Measurements from ENCODE around the gene PCDHA7. TPM values are rescaled to one million over a fixed set of nuclear protein-coding genes. Genes with fewer than 3 reads are reported as not detected.
"Not testable (repeated sequence)": the region's sequence is repeated elsewhere in the genome, so short reads cannot be mapped to it uniquely, and the experiment has no call there.

The PCDHA7 gene
- total RNA-seq, 4 donors from 2014 or later, result 0.17 to 1.0 (median 0.37) TPM

DNA sequence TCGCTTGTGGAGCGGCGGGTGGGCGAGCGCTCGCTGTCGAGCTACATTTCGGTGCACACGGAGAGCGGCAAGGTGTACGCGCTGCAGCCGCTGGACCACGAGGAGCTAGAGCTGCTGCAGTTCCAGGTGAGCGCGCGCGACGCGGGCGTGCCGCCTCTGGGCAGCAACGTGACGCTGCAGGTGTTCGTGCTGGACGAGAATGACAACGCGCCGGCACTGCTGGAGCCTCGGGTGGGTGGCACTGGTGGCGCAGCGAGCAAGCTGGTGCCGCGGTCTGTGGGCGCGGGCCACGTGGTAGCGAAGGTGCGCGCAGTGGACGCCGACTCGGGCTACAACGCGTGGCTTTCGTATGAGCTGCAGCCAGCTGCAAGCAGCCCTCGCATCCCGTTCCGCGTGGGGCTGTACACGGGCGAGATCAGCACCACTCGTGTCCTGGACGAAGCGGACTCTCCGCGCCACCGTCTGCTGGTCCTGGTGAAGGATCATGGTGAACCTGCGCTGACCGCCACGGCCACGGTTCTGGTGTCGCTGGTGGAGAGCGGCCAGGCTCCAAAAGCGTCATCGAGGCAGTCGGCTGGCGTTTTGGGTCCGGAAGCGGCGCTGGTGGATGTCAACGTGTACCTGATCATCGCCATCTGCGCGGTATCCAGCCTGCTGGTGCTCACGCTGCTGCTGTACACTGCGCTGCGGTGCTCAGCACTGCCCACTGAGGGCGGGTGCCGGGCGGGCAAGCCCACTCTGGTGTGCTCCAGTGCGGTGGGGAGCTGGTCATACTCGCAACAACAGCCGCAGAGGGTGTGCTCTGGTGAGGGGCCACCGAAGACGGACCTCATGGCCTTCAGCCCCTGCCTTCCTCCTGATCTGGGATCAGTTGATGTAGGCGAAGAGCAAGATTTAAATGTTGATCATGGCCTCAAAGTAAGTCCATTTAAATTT is 9.0 kb downstream of the PCDHA7 start:
- Histone ChIP-seq H3K36me3 (no peaks in the 10 kb centered on the region), H3K27me3 (peaks cover 0 to 70% (median 6%) of the 10 kb centered on the region in 4 donors), H3K9me3 (peaks cover 0 to 43% (median 34%) of the 10 kb centered on the region in 4 donors), H3K4me3 (no peak overlapping the region), H3K27ac (replicated peaks in 1 of 4) (no peak overlapping the region), H3K4me1 (no peaks in the 10 kb centered on the region)
- TF ChIP-seq POLR2A (IDR thresholded peaks at IDR 0.05; ENCODE audit: low read depth) (no peak), EP300 (IDR thresholded peaks at IDR 0.05) (no peak), POLR2AphosphoS5 (IDR thresholded peaks at IDR 0.05) (no peak), CTCF (IDR thresholded peaks at IDR 0.05) (no peak)
- peak; percentile 62 for DNase-seq (ENCODE audit: extremely low spot score)
- 44% methylated on average over 56 of the region's 87 CpGs for WGBS
- intact Hi-C loops (cut with DNase I), result no loop called here

- intact Hi-C loops (cut with DNase I), result not testable (repeated sequence)
- WGBS, result 24% methylated on average over 24 of the region's 48 CpGs
- peaks cover 0 to 64% (median 8%) of the 10 kb centered on the region in 4 donors for H3K27me3 ChIP-seq
These were observed 14.4 kb downstream of the PCDHA7 start, which contains the start of gene PCDHA9 for GRCh38 chr5:140848139-140849102. Gene PCDHA9, plus strand, starts transcription at chr5:140848382. Its CDS starts 114 bp downstream, at chr5:140848496.

GRCh38 chr5:140849831-140850634 is 16.0 kb downstream of the PCDHA7 start:
- DNase-seq (ENCODE audit: extremely low spot score); H3K4me3 ChIP-seq; H3K27ac ChIP-seq (replicated peaks in 1 of 4); H3K4me1 ChIP-seq; H3K36me3 ChIP-seq; intact Hi-C loops (cut with DNase I): not testable (repeated sequence)
- H3K27me3 ChIP-seq, result peaks cover 0 to 68% (median 8%) of the 10 kb centered on the region in 4 donors
- H3K9me3 ChIP-seq, result peaks cover 0 to 28% (median 14%) of the 10 kb centered on the region in 4 donors
- 46% methylated on average over 20 of the region's 101 CpGs for WGBS

More at GRCh38 chr5:140848139-140849102, 14.4 kb downstream of the PCDHA7 start, which contains the start of gene PCDHA9:
- not testable (repeated sequence) for H3K4me3 ChIP-seq; H3K36me3 ChIP-seq; H3K27ac ChIP-seq (replicated peaks in 1 of 4); DNase-seq (ENCODE audit: extremely low spot score); H3K4me1 ChIP-seq
- H3K9me3 ChIP-seq, result peaks cover 0 to 29% (median 20%) of the 10 kb centered on the region in 4 donors

- intact Hi-C loops (cut with DNase I), result no loop called here
These were observed 22.0 kb downstream of the PCDHA7 start, which contains the start of gene PCDHA10 for GRCh38 chr5:140855772-140856674. Gene PCDHA10, plus strand, starts transcription at chr5:140855897. Its CDS starts 152 bp downstream, at chr5:140856049.

More at GRCh38 chr5:140855772-140856674, 22.0 kb downstream of the PCDHA7 start, which contains the start of gene PCDHA10:
- Histone ChIP-seq H3K27me3 (peaks cover 0 to 63% (median 0%) of the 10 kb centered on the region in 4 donors), H3K36me3 (no peaks in the 10 kb centered on the region), H3K27ac (replicated peaks in 1 of 4) (peak within 1 kb of the TSS in 1 of 4 donors; percentile 13), H3K4me3 (peak within 1 kb of the TSS; percentile 24 to 48 (median 45)), H3K9me3 (peaks cover 0 to 30% (median 27%) of the 10 kb centered on the region in 4 donors), H3K4me1 (no peaks in the 10 kb centered on the region)
- TF ChIP-seq CTCF (IDR thresholded peaks at IDR 0.05) (peak; percentile 25 to 29 (median 28)), EP300 (IDR thresholded peaks at IDR 0.05) (no peak)
- DNase-seq (ENCODE audit: extremely low spot score), result no peak
- 21% methylated on average over 44 of the region's 44 CpGs for WGBS

Data from esophagus muscularis mucosa (tissue), 4 donors.